ENCODE data around the gene RIPOR1.

RIPOR1 gene

GRCh38 chr16:67518676-67519075 lies 10.0 kb upstream of the RIPOR1 start:
- Histone ChIP-seq H3K4me2 (ENCODE audit: low read length) (no peak overlapping the region), H3K36me3 (ENCODE audit: insufficient read depth, low read length) (no peaks in the 10 kb centered on the region)

DNA sequence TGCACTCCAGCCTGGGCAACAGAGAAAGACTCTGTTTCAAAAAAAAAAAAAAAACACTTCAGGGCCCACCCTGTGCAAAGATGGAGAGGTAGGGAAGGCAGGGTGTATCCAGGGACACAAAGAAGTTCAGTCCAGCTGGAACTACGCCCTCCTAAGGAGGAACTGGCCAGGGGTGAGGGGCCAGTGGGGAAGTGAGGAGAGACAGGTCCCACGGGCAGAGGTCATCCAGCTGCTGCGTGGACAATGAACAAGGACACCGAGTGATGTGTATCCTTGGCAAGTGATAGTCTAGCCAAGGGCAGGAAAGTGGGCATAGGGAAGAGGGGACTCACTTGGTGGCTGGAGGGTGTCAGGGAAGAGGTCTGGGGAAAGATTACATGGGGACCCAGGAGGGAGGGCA lies 9.4 kb upstream of the RIPOR1 start:
- Histone ChIP-seq H3K27me3 (ENCODE audit: insufficient read depth, low read length) (peaks cover 3% of the 10 kb centered on the region; the same call in 1 of the 2 replicates), H3K9me2 (ENCODE audit: low read depth, low read length) (no peaks in the 10 kb centered on the region), H3K79me2 (ENCODE audit: insufficient read depth, low read length) (no peaks in the 10 kb centered on the region), H3K27ac (ENCODE audit: low read depth, low read length, poor library complexity, severe bottlenecking) (no peak overlapping the region), H3K9ac (ENCODE audit: low read length) (no peak overlapping the region), H3K4me2 (ENCODE audit: low read length) (no peak overlapping the region), H3K4me1 (ENCODE audit: insufficient read depth, low read length, severe bottlenecking) (peaks cover 25% of the 10 kb centered on the region), H3K4me3 (ENCODE audit: low read depth, low read length, poor library complexity, severe bottlenecking) (no peak overlapping the region), H3K9me3 (ENCODE audit: low read length) (no peaks in the 10 kb centered on the region), H4K20me1 (ENCODE audit: insufficient read depth, low read length) (no peaks in the 10 kb centered on the region), H3K36me3 (ENCODE audit: insufficient read depth, low read length) (no peaks in the 10 kb centered on the region), H2AFZ (ENCODE audit: low read length) (no peak overlapping the region), H3F3A (ENCODE audit: insufficient read depth, low read length) (no peaks in the 10 kb centered on the region)
- TF ChIP-seq, protein P1, sequence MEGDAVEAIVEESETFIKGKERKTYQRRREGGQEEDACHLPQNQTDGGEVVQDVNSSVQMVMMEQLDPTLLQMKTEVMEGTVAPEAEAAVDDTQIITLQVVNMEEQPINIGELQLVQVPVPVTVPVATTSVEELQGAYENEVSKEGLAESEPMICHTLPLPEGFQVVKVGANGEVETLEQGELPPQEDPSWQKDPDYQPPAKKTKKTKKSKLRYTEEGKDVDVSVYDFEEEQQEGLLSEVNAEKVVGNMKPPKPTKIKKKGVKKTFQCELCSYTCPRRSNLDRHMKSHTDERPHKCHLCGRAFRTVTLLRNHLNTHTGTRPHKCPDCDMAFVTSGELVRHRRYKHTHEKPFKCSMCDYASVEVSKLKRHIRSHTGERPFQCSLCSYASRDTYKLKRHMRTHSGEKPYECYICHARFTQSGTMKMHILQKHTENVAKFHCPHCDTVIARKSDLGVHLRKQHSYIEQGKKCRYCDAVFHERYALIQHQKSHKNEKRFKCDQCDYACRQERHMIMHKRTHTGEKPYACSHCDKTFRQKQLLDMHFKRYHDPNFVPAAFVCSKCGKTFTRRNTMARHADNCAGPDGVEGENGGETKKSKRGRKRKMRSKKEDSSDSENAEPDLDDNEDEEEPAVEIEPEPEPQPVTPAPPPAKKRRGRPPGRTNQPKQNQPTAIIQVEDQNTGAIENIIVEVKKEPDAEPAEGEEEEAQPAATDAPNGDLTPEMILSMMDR (IDR thresholded peaks at IDR 0.05; ENCODE audit: low read length), result no peak
- TF ChIP-seq EZH2 (IDR thresholded peaks at IDR 0.05; ENCODE audit: borderline replicate concordance, low read length), result no peak

More at GRCh38 chr16:67518676-67519075, 10.0 kb upstream of the RIPOR1 start:
- H3K9me3 ChIP-seq (ENCODE audit: low read length), result no peaks in the 10 kb centered on the region
- TF ChIP-seq, protein P1 (IDR thresholded peaks at IDR 0.05; ENCODE audit: low read length), result no peak
- TF ChIP-seq EZH2 (IDR thresholded peaks at IDR 0.05; ENCODE audit: borderline replicate concordance, low read length), result no peak
- H3K79me2 ChIP-seq (ENCODE audit: insufficient read depth, low read length), result no peaks in the 10 kb centered on the region
- no peaks in the 10 kb centered on the region for H3F3A ChIP-seq (ENCODE audit: insufficient read depth, low read length)
- H3K4me1 ChIP-seq (ENCODE audit: insufficient read depth, low read length, severe bottlenecking), result peaks cover 28% of the 10 kb centered on the region
- no peaks in the 10 kb centered on the region for H4K20me1 ChIP-seq (ENCODE audit: insufficient read depth, low read length)
- H2AFZ ChIP-seq (ENCODE audit: low read length), result no peak overlapping the region
- H3K27ac ChIP-seq (ENCODE audit: low read depth, low read length, poor library complexity, severe bottlenecking), result no peak overlapping the region
- no peak overlapping the region for H3K9ac ChIP-seq (ENCODE audit: low read length)
- H3K4me3 ChIP-seq (ENCODE audit: low read depth, low read length, poor library complexity, severe bottlenecking), result no peak overlapping the region
- H3K27me3 ChIP-seq (ENCODE audit: insufficient read depth, low read length), result no peaks in the 10 kb centered on the region; the same call in 1 of the 2 replicates
- H3K9me2 ChIP-seq (ENCODE audit: low read depth, low read length), result no peaks in the 10 kb centered on the region

DNA sequence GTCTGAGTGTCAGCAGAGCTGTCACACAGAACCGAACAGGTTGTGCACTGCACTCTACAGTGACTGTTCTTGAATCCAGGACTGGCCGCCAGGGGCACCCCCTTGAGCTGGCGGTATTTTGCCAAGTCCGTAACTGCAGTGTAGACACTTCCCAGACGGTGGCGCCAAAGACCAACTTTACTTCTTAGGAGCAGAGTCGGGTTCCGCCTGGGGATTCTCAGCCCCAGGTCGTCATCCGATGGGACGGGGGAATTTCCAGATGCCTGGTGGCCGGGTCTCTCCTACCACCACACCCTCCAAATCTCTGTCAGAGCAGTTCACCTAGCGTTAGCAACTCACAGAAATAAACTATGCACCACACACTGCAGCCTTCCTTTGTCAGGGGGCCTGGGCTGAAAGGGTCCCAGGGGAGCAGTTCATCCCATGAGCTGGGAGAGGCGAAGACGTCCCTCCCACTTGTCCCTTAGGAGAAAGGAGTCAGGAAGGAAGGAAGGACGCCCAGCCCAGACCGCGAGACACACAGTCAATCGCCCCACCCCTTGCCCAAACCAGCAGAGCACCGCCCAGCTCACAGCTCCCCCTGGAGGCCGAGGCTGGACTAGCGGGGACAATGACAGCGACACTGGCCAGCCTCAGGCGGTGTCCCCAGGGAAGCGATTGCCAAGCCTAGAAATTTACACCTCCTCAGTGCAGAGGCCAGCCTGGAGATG lies 7.4 kb upstream of the RIPOR1 start:
- Histone ChIP-seq H3K9me3 (ENCODE audit: low read length) (no peaks in the 10 kb centered on the region), H3F3A (ENCODE audit: insufficient read depth, low read length) (no peaks in the 10 kb centered on the region), H3K4me1 (ENCODE audit: insufficient read depth, low read length, severe bottlenecking) (peaks cover 25% of the 10 kb centered on the region), H3K79me2 (ENCODE audit: insufficient read depth, low read length) (no peaks in the 10 kb centered on the region), H3K27me3 (ENCODE audit: insufficient read depth, low read length) (peaks cover 3% of the 10 kb centered on the region; the same call in 1 of the 2 replicates), H4K20me1 (ENCODE audit: insufficient read depth, low read length) (no peaks in the 10 kb centered on the region), H3K9me2 (ENCODE audit: low read depth, low read length) (no peaks in the 10 kb centered on the region), H2AFZ (ENCODE audit: low read length) (no peak overlapping the region), H3K9ac (ENCODE audit: low read length) (peak overlapping the region; percentile 81), H3K36me3 (ENCODE audit: insufficient read depth, low read length) (no peaks in the 10 kb centered on the region), H3K4me2 (ENCODE audit: low read length) (peak overlapping the region; percentile 100), H3K27ac (ENCODE audit: low read depth, low read length, poor library complexity, severe bottlenecking) (peak overlapping the region; percentile 91), H3K4me3 (ENCODE audit: low read depth, low read length, poor library complexity, severe bottlenecking) (peak overlapping the region; percentile 69)
- TF ChIP-seq, protein P1 (IDR thresholded peaks at IDR 0.05; ENCODE audit: low read length), result peak; percentile 72
- no peak for TF ChIP-seq EZH2 (IDR thresholded peaks at IDR 0.05; ENCODE audit: borderline replicate concordance, low read length)
